HS-27A (cell line): Measurements from ENCODE around the gene TGFBR3.
"Not testable (repeated sequence)": the region's sequence is repeated elsewhere in the genome, so short reads cannot be mapped to it uniquely, and the experiment has no call there.

Experiments used
- DNase-seq: peaks from one replicate; pipeline ENCODE4 v3.0.0-alpha.2; 2012; ENCODE audit warnings: low read depth, missing footprints

The TGFBR3 gene

DNA sequence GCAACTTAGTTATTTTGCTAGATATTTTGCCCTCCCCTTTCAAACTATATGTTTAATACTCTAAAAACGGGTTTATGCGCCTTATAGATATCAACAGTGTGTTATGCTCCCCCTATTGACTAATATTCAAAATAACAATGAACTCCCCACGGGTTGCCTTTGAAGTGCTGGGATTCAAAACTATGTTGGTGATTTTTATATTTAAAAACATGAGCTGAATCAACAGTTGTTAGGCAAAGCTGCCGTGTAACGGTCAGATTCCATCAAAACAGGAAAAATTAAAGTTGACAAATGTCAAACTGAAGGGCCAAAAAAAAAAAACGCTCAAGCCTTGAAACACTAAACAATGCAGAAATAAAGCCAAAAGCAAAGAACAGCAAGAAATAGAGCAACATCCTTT, 2.5 kb downstream of the TGFBR3 start:
- no peak for DNase-seq

DNA sequence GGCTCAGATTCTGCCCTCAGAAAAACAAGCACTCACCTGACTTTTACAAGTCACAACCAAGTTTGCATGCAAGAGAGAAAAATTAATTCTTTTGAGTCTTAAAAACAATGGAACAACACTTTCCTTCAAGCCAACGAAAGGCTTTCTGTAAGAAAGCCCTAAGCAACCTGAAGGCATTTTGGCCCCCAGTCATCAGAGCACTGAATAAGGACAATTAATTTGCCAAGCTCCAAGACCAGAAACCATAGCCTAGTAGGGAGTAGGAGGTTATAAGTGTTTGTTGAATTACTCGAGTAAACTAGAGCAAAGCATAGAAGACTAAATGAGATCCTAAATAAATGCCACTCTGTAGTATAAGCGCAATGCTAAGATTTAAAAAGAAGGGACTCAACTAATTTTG, 4.7 kb downstream of the TGFBR3 start:
- no peak for DNase-seq

- no peak for DNase-seq
These were observed 6.2 kb downstream of the TGFBR3 start for GRCh38 chr1:91879733-91880132.

DNA sequence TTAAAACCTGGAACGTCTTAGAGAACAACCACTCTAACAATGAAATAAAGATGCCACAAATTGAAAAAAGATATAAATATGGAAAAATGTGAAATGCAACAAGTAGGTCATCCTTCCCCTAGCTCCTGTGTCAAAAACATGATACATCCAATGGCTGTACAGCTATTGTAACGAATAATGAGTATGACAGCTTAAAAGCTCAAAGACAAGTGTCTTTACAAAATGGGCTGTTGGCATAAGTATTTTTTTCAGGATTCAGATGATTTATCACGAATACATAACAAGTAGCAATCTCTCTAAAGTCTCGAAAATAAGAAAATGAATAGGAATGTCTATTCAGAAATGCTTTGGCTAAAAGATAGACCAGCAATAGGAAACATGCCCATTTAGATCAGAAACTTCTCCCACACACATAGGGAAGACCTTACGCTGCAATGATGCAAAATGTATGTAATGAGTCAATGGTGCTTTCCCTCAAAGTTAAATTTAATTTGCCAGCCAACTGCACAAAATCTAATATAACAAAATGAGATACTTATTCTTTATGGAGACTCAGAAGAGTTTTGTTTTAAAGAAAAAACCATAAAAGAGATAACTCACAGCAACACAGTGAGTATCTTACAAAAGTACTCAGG, 8.3 kb downstream of the TGFBR3 start:
- DNase-seq, result no peak

DNA sequence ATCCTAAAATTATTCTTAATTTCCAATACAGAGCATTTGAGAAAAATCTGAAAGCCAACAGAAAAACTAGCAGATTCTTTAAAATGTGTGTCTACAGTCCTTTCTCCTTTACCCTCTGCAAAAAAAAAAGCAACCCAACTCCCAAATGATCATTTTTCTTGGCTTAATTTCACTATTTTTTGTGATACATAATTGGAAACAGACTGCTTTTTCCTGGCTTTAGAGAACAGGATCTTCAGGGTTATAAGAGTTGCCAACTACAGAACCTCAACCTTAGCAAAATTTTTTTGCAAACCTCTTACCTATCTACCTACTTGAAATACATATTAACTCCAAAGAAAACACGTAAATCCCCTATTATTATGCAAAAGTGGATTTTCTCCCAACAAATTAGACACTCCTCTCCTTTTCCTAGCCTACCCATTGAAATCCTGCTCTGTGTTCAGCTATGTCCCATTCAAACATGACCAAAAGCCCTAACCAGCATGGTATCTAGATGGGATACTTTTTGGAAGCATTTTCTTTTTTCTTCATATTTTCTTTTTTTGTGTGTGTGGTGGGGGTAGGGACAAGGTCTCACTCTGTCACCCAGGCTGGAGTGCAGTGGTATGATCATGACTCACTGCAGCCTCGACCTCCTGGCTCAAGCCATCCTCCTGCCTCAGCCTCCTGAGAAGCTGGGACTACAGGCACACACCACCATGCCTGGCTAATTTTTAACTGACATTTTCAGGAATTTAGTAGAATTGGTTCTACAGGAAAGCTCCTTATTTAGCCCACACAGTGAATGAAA, 9.0 kb downstream of the TGFBR3 start:
- DNase-seq, result no peak

- no peak for DNase-seq
These were observed 9.9 kb downstream of the TGFBR3 start for GRCh38 chr1:91876040-91876470.

DNA sequence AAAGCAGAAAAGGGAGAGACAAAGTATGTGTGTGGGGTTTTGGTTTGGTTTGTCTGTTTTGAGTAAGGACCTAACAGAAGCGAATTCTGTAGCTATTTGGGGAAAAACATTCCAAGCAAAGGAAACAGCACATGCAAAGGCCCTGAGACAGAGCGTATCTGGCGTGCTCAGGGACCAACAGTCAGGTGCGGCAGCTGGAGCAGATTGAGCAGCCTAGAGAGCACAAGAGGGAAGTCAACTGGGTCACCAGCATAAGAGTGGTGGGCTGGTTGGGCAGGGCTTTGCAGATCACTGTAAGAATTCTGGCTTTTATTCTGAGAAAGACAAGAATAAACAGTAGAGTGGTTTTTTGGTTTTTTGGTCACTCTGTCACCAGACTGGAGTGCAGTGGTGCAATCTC, 11.8 kb downstream of the TGFBR3 start:
- no peak for DNase-seq

- DNase-seq, result no peak
These were observed 13.3 kb downstream of the TGFBR3 start for GRCh38 chr1:91872559-91873081.

DNA sequence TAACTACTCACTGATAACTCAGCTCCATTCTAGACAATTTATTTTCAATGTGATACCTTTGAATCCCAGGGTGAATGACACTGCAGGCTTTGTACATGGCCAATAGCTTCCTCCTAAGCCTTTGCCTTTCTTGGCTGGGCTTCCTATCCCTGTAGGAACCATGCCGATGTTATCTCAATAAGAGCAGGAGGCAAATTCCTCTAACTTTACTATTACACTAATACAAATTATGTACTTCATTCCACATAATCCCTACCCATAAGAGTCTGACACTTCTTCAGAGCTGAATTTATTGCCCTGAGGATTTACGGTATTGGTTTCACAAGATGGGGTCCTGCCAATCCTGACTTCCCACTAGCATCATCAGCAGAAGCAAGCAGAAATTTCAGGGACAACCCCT, 14.0 kb downstream of the TGFBR3 start:
- no peak for DNase-seq

DNA sequence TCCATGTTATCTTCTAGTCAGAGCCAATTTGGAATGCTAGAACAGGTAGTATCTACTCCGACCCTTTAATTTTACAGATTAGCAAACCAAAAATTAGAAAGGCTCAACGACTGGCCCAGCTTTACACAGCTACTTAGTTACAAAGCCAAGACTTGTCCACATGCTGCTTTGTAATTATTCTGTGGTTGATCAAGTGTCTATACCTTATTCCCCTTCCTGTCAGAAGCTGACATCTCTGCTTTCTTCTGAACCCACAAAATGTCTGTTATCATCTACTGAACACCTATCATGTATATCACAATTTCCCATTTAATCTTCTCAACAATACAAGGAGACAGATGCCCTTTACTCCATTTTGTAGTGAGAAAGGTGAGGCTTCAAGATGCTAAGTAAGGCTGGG, 15.6 kb downstream of the TGFBR3 start:
- DNase-seq, result no peak

GRCh38 chr1:91866425-91866824, 19.5 kb downstream of the TGFBR3 start:
- DNase-seq, result no peak

- no peak for DNase-seq
These were observed 21.8 kb downstream of the TGFBR3 start for GRCh38 chr1:91864017-91864700.

GRCh38 chr1:91863498-91863897, 22.5 kb downstream of the TGFBR3 start:
- DNase-seq, result no peak

GRCh38 chr1:91862120-91862519, 23.8 kb downstream of the TGFBR3 start:
- no peak for DNase-seq

- no peak for DNase-seq
These were observed 28.3 kb downstream of the TGFBR3 start for GRCh38 chr1:91857557-91858239.

- no peak for DNase-seq
These were observed 29.0 kb downstream of the TGFBR3 start for GRCh38 chr1:91856996-91857395.

- no peak for DNase-seq
These were observed 31.0 kb downstream of the TGFBR3 start for GRCh38 chr1:91854852-91855534.

GRCh38 chr1:91853397-91853796, 32.6 kb downstream of the TGFBR3 start:
- DNase-seq, result no peak

- not testable (repeated sequence) for DNase-seq
These were observed 33.9 kb downstream of the TGFBR3 start for GRCh38 chr1:91852011-91852410.

DNA sequence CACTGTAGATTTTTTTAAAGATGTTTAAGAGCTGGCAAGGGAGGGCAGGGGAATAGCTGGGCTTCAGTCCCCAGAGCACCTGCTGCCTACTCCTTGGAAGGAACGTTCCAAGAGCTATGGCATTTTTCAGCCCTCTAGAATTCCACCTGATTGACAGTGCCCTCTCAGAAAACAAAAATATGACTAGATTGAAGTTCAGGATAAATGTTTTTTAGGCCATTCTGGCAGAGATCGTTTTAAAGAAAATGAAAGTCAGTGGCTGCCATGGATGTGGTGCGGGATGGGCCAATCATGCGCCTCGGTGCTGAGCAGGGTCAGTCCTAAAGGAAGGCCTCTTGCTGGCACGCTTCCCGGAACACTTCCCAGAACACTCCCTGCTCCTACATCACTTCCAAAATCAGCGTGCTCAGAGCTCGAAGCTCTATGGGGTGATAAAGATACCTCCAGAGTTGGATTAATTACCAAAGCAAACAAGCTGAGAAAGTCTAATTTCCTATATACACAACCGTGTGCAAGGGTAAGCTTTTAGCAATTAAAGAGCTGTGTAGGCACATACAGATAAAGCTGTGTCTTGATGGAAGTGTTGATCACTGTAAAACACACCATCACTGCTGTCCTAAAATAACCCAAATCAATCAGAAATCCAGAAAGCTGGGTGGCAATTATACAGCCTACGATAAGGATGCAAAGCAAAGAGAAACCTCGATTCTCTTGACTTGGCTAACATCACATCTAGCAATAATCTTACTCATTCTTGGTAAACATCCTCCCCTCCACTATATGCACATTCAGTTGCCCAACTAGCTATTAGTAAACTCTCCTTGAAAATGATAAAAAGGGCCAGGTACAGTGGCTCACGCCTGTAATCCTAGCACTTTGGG, 34.6 kb downstream of the TGFBR3 start:
- DNase-seq, result peak; percentile 69

DNA sequence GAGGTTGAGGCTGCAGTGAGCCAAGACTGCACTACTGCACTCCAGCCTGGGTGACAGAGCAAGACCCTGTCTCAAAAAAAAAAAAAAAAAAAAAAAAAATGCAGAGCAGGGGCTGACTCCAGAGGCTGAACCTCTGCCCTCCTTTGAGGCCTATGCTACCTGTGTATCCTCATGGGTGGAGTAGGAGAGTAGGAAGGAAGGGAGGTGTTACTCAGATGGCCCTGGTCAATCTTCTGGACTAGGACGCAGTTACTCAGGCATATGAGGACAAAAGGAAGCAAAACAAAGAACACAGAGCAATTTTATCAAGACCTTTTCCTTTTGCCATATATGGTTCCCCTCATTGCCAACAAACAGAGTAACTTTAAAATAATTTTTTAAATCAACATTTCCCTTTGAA, 35.2 kb downstream of the TGFBR3 start:
- no peak for DNase-seq
